CD4-positive, alpha-beta T cell treated with Interleukin-17A for 1 hour (primary cell): ENCODE measurements around the gene USP48.
A peak's percentile ranks its signal among the peaks of the same experiment; 100 is the strongest.
"Not testable (repeated sequence)": the region's sequence is repeated elsewhere in the genome, so short reads cannot be mapped to it uniquely, and the experiment has no call there.

Experiments
- DNase-seq: peaks from one replicate; pipeline ENCODE4 v3.0.0-alpha.2; 2020

USP48 gene

GRCh38 chr1:21687081-21687529, 95.8 kb downstream of the USP48 start:
- no peak for DNase-seq

GRCh38 chr1:21685946-21686678, 96.8 kb downstream of the USP48 start:
- DNase-seq: no peak

- DNase-seq: no peak
Measured at GRCh38 chr1:21681426-21681825, 101.5 kb downstream of the USP48 start.

GRCh38 chr1:21680918-21681317, 102.0 kb downstream of the USP48 start:
- DNase-seq: no peak

GRCh38 chr1:21680381-21680780, 102.6 kb downstream of the USP48 start:
- DNase-seq: no peak

GRCh38 chr1:21677168-21677567, 105.8 kb downstream of the USP48 start:
- no peak for DNase-seq

- no peak for DNase-seq
Measured at GRCh38 chr1:21674957-21675356, 108.0 kb downstream of the USP48 start.

- not testable (repeated sequence) for DNase-seq
Measured at GRCh38 chr1:21673853-21674252, 109.1 kb downstream of the USP48 start.

- no peak for DNase-seq
Measured at GRCh38 chr1:21673277-21673780, 109.6 kb downstream of the USP48 start.

GRCh38 chr1:21672478-21673276, 110.3 kb downstream of the USP48 start:
- no peak for DNase-seq

GRCh38 chr1:21671915-21672314, 111.0 kb downstream of the USP48 start:
- DNase-seq: no peak

- no peak for DNase-seq
Measured at GRCh38 chr1:21670956-21671902, 111.7 kb downstream of the USP48 start.

GRCh38 chr1:21670059-21670881, 112.7 kb downstream of the USP48 start:
- no peak for DNase-seq

- peak; percentile 20 for DNase-seq
Measured at GRCh38 chr1:21669258-21670058, 113.5 kb downstream of the USP48 start, which contains the start of gene RAP1GAP. Gene RAP1GAP, minus strand, starts transcription at chr1:21669357. Its CDS starts 49,325 bp downstream, at chr1:21620032.

- no peak for DNase-seq
Measured at GRCh38 chr1:21668951-21669257, 114.0 kb downstream of the USP48 start.

- DNase-seq: no peak
Measured at GRCh38 chr1:21668232-21668950, 114.6 kb downstream of the USP48 start.

GRCh38 chr1:21667348-21668231, 115.4 kb downstream of the USP48 start:
- DNase-seq: no peak

- DNase-seq: no peak
Measured at GRCh38 chr1:21666576-21667320, 116.2 kb downstream of the USP48 start.
